IMR-90 (cell line): ENCODE results near the gene PRKAG2. TPM values are rescaled to one million over a fixed set of nuclear protein-coding genes. Genes with fewer than 3 reads are reported as not detected.

ENCODE experiments used
- ATAC-seq: fragments of 200-7000 bp; cut with Tn5 transposase; 2 replicates; pipeline ENCODE4 v1.9.1; 2020; ENCODE audit warnings: low read depth, mild to moderate bottlenecking, moderate library complexity
- BruUV-seq: library from RNA; stranded (reverse); fragments of 400-500 nt; replicated peaks from 2 replicates; lab custom pipeline; 2021; lab: Mats Ljungman, UMichigan
- CTCF ChIA-PET: fragments of 300-600 bp; formaldehyde crosslinking; extraction: SDS; loops from one replicate; lab custom pipeline; 2021; ENCODE audit warnings: antibody characterized with exemption; lab: Yijun Ruan, JAX
- POLR2A ChIA-PET: fragments of 300-600 bp; sonication (Branson Sonifier 250); formaldehyde crosslinking; loops from one replicate; lab custom pipeline; 2022; ENCODE audit warnings: antibody characterized with exemption; ENCODE audit not compliant: unreplicated experiment; lab: Charles Lee
- DNase-seq: peaks from one replicate; pipeline ENCODE4 v3.0.0; 2013
- H2AFZ ChIP-seq: replicated peaks from 2 replicates; pipeline ENCODE3; 2013; ENCODE audit warnings: low read length, mild to moderate bottlenecking; ENCODE audit not compliant: poor library complexity
- H2AK5ac ChIP-seq: 2 replicates; pipeline ENCODE4 v1.6.1; 2013; ENCODE audit warnings: low read depth, low read length, inconsistent platforms
- H2AK9ac ChIP-seq: replicated peaks from 2 replicates; pipeline ENCODE3; 2013; ENCODE audit warnings: mild to moderate bottlenecking, low read depth, low read length, moderate library complexity; ENCODE audit not compliant: poor library complexity
- H2BK120ac ChIP-seq: 2 replicates; pipeline ENCODE4 v1.6.1; 2013; ENCODE audit warnings: low read depth, low read length, inconsistent platforms
- H2BK15ac ChIP-seq: 3 replicates; pipeline ENCODE4 v1.6.1; 2013; ENCODE audit warnings: low read depth, low read length, inconsistent platforms
- H2BK20ac ChIP-seq: 2 replicates; pipeline ENCODE4 v1.6.1; 2013; ENCODE audit warnings: low read depth, mild to moderate bottlenecking, inconsistent platforms, low read length, moderate library complexity
- H2BK5ac ChIP-seq: 2 replicates; pipeline ENCODE4 v1.6.1; 2013; ENCODE audit warnings: mild to moderate bottlenecking, low read depth, low read length, inconsistent platforms; ENCODE audit not compliant: poor library complexity, severe bottlenecking
- H3K14ac ChIP-seq: replicated peaks from 2 replicates; pipeline ENCODE4 v1.6.1; 2013; ENCODE audit warnings: low read depth, low read length, inconsistent platforms
- H3K18ac ChIP-seq: 2 replicates; pipeline ENCODE4 v1.6.1; 2013; ENCODE audit warnings: low read depth, low read length, control low read depth
- H3K23ac ChIP-seq: 2 replicates; pipeline ENCODE4 v1.6.1; 2013; ENCODE audit warnings: low read depth, low read length, inconsistent platforms
- H3K27ac ChIP-seq: 2 replicates; pipeline ENCODE4 v1.5.1; 2013; ENCODE audit warnings: mild to moderate bottlenecking, control low read depth, low read length; ENCODE audit not compliant: insufficient read depth
- H3K27me3 ChIP-seq: 2 replicates; pipeline ENCODE4 v1.6.1; 2013; ENCODE audit warnings: low read length; ENCODE audit not compliant: control insufficient read depth, insufficient read depth
- H3K36me3 ChIP-seq: 2 replicates; pipeline ENCODE4 v1.6.1; 2013; ENCODE audit warnings: low read length, mixed read lengths; ENCODE audit not compliant: control insufficient read depth, insufficient read depth
- H3K4ac ChIP-seq: 2 replicates; pipeline ENCODE4 v1.6.1; 2013; ENCODE audit warnings: low read depth, low read length, inconsistent platforms
- H3K4me1 ChIP-seq: 2 replicates; pipeline ENCODE4 v1.6.1; 2013; ENCODE audit warnings: low read length, mixed read lengths; ENCODE audit not compliant: control insufficient read depth, insufficient read depth
- H3K4me2 ChIP-seq: 2 replicates; pipeline ENCODE4 v1.6.1; 2013; ENCODE audit warnings: low read depth, mild to moderate bottlenecking, control low read depth, low read length, moderate library complexity
- H3K4me3 ChIP-seq: 2 replicates; pipeline ENCODE4 v1.5.1; 2013; ENCODE audit warnings: low read depth, mild to moderate bottlenecking, control low read depth, low read length, moderate library complexity; ENCODE audit not compliant: insufficient read depth
- H3K56ac ChIP-seq: 2 replicates; pipeline ENCODE4 v1.6.1; 2013; ENCODE audit warnings: low read length, inconsistent platforms; ENCODE audit not compliant: insufficient read depth; ENCODE audit errors: extremely low read depth
- H3K79me1 ChIP-seq, 2 experiments: 2 replicates each; pipeline ENCODE4 v1.6.1; 2013; ENCODE audit warnings: low read length in 2 of 2, inconsistent platforms in 1 of 2, low read depth in 1 of 2
- H3K9ac ChIP-seq: 2 replicates; pipeline ENCODE4 v1.6.1; 2013; ENCODE audit warnings: low read depth, low read length, control low read depth
- H3K9me1 ChIP-seq: 2 replicates; pipeline ENCODE4 v1.6.1; 2013; ENCODE audit warnings: low read length, inconsistent platforms; ENCODE audit not compliant: insufficient read depth
- H3K9me3 ChIP-seq: 2 replicates; pipeline ENCODE4 v1.6.1; 2013; ENCODE audit warnings: low read length; ENCODE audit not compliant: control insufficient read depth, insufficient read depth
- H4K20me1 ChIP-seq: 2 replicates; pipeline ENCODE4 v1.6.1; 2013; ENCODE audit warnings: low read length, inconsistent platforms; ENCODE audit not compliant: insufficient read depth
- H4K5ac ChIP-seq: 2 replicates; pipeline ENCODE4 v1.6.1; 2013; ENCODE audit warnings: mild to moderate bottlenecking, low read depth, low read length, control low read depth
- H4K8ac ChIP-seq, 2 experiments: 2 replicates each; pipeline ENCODE4 v1.6.1; 2013; ENCODE audit warnings: low read depth in 2 of 2, low read length in 2 of 2, control low read depth in 1 of 2, inconsistent platforms in 1 of 2
- H4K91ac ChIP-seq: 2 replicates; pipeline ENCODE4 v1.6.1; 2013; ENCODE audit warnings: low read depth, low read length, inconsistent platforms; ENCODE audit not compliant: insufficient read depth
- BHLHE40 ChIP-seq: fragments of 150-350 bp; IDR thresholded peaks from 2 replicates; pipeline ENCODE4 v1.6.1; 2016; ENCODE audit warnings: mild to moderate bottlenecking, low read depth, low read length
- CEBPB ChIP-seq: IDR thresholded peaks from 2 replicates; pipeline ENCODE4 v1.6.1; 2012; ENCODE audit warnings: low read depth, low read length, improper control_type of control experiment
- WGBS, 2 experiments: methylation state at CpG; one replicate each; pipeline versions ENCODE4 v1.1.5 to v1.1.7; 2013; ENCODE audit warnings: missing lambda C conversion rate in 2 of 2; ENCODE audit not compliant: insufficient read length in 1 of 2; ENCODE audit errors: extremely low coverage in 2 of 2; 5-methylcytosine and 5-hydroxymethylcytosine counted together
- dilution Hi-C: fragments of 300-500 bp; cut with HindIII; formaldehyde crosslinking; loops from one replicate; pipeline ENCODE4 v1.14.3; 2018; ENCODE audit warnings: low sequenced_read_pairs; ENCODE audit not compliant: unreplicated experiment
- in situ Hi-C: fragments of 300-500 bp; cut with MboI; formaldehyde crosslinking; loops from 3 replicates; pipeline ENCODE4 v1.14.3; 2019; ENCODE audit warnings: low sequenced_read_pairs, inconsistent platforms, mixed read lengths
- intact Hi-C: fragments of 100-400 bp; cut with micrococcal nuclease; formaldehyde crosslinking; loops from 2 replicates; pipeline ENCODE4 v1.10.0; 2022
- polyA plus RNA-seq, 3 experiments: library from polyadenylated mRNA; depleted of rRNA; stranded (reverse); fragments of >200 nt; gene quantifications; 2 replicates each; pipeline ENCODE4 v1.2.3, GENCODE V29; 2012; ENCODE audit warnings: low replicate concordance in 1 of 3
- total RNA-seq: library from RNA; depleted of rRNA; stranded (reverse); fragments of >200 nt; gene quantifications from 2 replicates; pipeline ENCODE4 v1.2.3, GENCODE V29; 2012
- TF ChIP-seq, protein P1 (sequence below): fragments of 150-350 bp; IDR thresholded peaks from 2 replicates; pipeline ENCODE4 v1.6.1; 2017; ENCODE audit warnings: mild to moderate bottlenecking, antibody characterized with exemption, low read length, low read depth

The PRKAG2 gene
- total and polyA plus RNA-seq, 2 of the 4 experiments (the other 2 are of a cell fraction), result 15.4 to 21.6 TPM

GRCh38 chr7:151686016-151686766 lies 190.7 kb downstream of the PRKAG2 start:
- Histone ChIP-seq H3K9me3 (no peaks in the 10 kb centered on the region), H2AK9ac (peak overlapping the region; percentile 76), H3K14ac (peak overlapping the region; percentile 74), H3K79me1 (peaks cover 3% of the 10 kb centered on the region in 2 experiments; a peak in 1 of 4 replicates), H3K9me1 (peaks cover 22% of the 10 kb centered on the region), H4K91ac (peak overlapping the region; percentile 84), H3K27me3 (no peaks in the 10 kb centered on the region), H2BK5ac (peak overlapping the region; percentile 47), H2AK5ac (peak overlapping the region; percentile 89), H2BK120ac (peak overlapping the region; percentile 93), H3K36me3 (no peaks in the 10 kb centered on the region), H4K8ac (peak overlapping the region; percentile 57 to 69), H3K27ac (peak overlapping the region; percentile 67), H3K9ac (peak overlapping the region; percentile 17; the same call in 1 of the 2 replicates), H4K20me1 (no peaks in the 10 kb centered on the region), H3K4me1 (peaks cover 38% of the 10 kb centered on the region), H3K4me3 (no peak overlapping the region), H4K5ac (peak overlapping the region; percentile 17; the same call in 1 of the 2 replicates), H2BK20ac (peak overlapping the region; percentile 84), H3K56ac (no peak overlapping the region), H3K18ac (peak overlapping the region; percentile 67), H3K23ac (0 out of 2 replicates have a peak overlapping the region, but pooled peaks have one; percentile 14), H2BK15ac (peak overlapping the region; percentile 97), H3K4ac (peak overlapping the region; percentile 84), H3K4me2 (no peak overlapping the region), H2AFZ (peak overlapping the region; percentile 58)
- WGBS, 2 experiments, result 62% methylated on average over 3 of the region's 13 CpGs; no CpG with 5 or more reads in 1 of the 2 experiments
- no TSS peak for BruUV-seq
- dilution Hi-C loops (no loop called here), intact Hi-C loops (loop anchor here (2.0 kb wide), 2 partner anchors 21 to 55 kb away; no protein-coding TSS in a partner anchor), in situ Hi-C loops (no loop called here)
- ATAC-seq (no peak), DNase-seq (no peak)
- ChIA-PET POLR2A (no interaction called here), CTCF (interaction anchor here (0.6 kb wide), 1 partner anchor 36 kb away, joined by 4 read pairs; no protein-coding TSS in a partner anchor)
- TF ChIP-seq CEBPB, result no peak
- no peak for TF ChIP-seq BHLHE40
- TF ChIP-seq, protein P1, sequence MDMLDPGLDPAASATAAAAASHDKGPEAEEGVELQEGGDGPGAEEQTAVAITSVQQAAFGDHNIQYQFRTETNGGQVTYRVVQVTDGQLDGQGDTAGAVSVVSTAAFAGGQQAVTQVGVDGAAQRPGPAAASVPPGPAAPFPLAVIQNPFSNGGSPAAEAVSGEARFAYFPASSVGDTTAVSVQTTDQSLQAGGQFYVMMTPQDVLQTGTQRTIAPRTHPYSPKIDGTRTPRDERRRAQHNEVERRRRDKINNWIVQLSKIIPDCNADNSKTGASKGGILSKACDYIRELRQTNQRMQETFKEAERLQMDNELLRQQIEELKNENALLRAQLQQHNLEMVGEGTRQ, result no peak
